Measurements from ENCODE around the gene PSMD1.
A peak's percentile ranks its signal among the peaks of the same experiment; 100 is the strongest.
"Not testable (repeated sequence)": the region's sequence is repeated elsewhere in the genome, so short reads cannot be mapped to it uniquely, and the experiment has no call there.

PSMD1 gene

GRCh38 chr2:231187736-231188505 lies 131.3 kb downstream of the PSMD1 start:
- no peak for DNase-seq

GRCh38 chr2:231188506-231189170 lies 132.0 kb downstream of the PSMD1 start:
- DNase-seq = no peak

- no peak for DNase-seq
Observed at GRCh38 chr2:231189171-231189530, 132.5 kb downstream of the PSMD1 start.

- DNase-seq = no peak
Observed at GRCh38 chr2:231189571-231190495, 133.2 kb downstream of the PSMD1 start.

- no peak for DNase-seq
Observed at GRCh38 chr2:231190531-231191197, 134.0 kb downstream of the PSMD1 start.

GRCh38 chr2:231191896-231192872 lies 135.5 kb downstream of the PSMD1 start:
- no peak for DNase-seq

- no peak for DNase-seq
Observed at GRCh38 chr2:231193216-231193615, 136.5 kb downstream of the PSMD1 start.

- DNase-seq = no peak
Observed at GRCh38 chr2:231196592-231196991, 139.9 kb downstream of the PSMD1 start.

- DNase-seq = not testable (repeated sequence)
Observed at GRCh38 chr2:231197196-231197595, 140.5 kb downstream of the PSMD1 start.

- no peak for DNase-seq
Observed at GRCh38 chr2:231197706-231198290, 141.1 kb downstream of the PSMD1 start.

- peak; percentile 71 to 78 for DNase-seq
Observed at GRCh38 chr2:231198291-231199173, 141.9 kb downstream of the PSMD1 start, which contains the start of gene ARMC9. ARMC9 (plus strand) TSS chr2:231198631; CDS start chr2:231206239, 7,608 bp downstream.

- no peak for DNase-seq
Observed at GRCh38 chr2:231199219-231199618, 142.6 kb downstream of the PSMD1 start.

- no peak for DNase-seq
Observed at GRCh38 chr2:231200805-231201474, 144.3 kb downstream of the PSMD1 start.

GRCh38 chr2:231201475-231201814 lies 144.8 kb downstream of the PSMD1 start:
- DNase-seq = no peak

- DNase-seq = no peak
Observed at GRCh38 chr2:231203087-231203486, 146.4 kb downstream of the PSMD1 start.

GRCh38 chr2:231204146-231204545 lies 147.5 kb downstream of the PSMD1 start:
- no peak for DNase-seq

GRCh38 chr2:231204581-231204980 lies 147.9 kb downstream of the PSMD1 start:
- DNase-seq = no peak

GRCh38 chr2:231207734-231208133 lies 151.1 kb downstream of the PSMD1 start:
- no peak for DNase-seq

- no peak for DNase-seq
Observed at GRCh38 chr2:231210782-231211181, 154.1 kb downstream of the PSMD1 start.

GRCh38 chr2:231211486-231211885 lies 154.8 kb downstream of the PSMD1 start:
- no peak for DNase-seq

All from stimulated activated CD4-positive, alpha-beta T cell treated with anti-CD3 and anti-CD28 coated beads, Interleukin-4, amount 100 ng/mL, for 4 hours (primary cell).